ENCODE measurements around the gene KRT73.

Gene KRT73

DNA sequence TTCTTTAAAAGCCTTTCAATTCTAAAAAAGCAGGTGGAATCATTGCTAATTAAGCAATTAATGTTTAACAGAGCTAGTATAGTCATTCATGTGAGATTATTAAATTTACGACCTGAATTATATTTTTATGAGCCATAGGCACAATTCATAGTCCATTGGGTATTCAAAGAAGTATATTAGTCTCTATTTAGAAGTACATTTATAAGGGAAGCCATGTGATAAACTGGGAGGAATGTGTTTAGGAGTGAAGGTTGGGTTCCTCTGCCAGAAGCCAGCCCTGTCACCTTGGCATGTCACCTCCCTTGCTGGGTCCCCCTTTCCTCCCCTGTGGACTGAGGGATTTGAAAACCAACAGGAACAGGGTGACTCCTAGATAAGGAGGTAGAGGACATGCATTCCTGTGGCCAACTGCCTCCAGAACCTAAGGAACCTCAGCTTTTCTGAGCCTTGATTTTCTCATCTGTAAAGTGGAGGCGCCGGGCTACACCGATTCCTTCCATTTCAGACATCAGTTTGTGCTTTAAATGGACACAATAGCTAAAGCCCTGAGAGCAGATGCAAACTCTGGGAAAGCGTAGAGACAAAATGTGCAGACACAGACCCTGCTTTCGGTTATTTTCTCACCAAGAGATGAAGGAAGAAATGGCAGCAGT, 39.0 kb upstream of the KRT73 start:
- in situ Hi-C loops (cut with HindIII; ENCODE audit: low sequenced_read_pairs): no loop called here

DNA sequence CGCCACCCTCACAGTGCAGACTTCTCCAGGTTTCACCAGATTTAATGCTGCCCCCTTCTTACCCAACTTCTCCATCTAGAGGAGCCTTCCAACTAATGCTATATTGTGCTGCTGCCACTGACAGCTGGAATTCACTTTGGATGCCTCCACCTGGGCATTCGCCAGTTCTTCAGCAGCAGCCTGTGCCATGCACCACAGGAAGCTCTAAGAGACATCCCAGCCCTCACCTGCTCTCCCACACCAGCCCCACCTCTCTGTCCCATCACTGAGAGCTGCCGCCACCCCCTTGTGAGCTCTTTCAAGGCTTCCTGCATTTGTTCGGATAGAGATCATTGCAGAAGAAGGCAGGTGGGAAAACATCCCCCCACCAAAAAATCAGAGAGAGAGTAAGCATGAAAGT, 38.3 kb upstream of the KRT73 start:
- H3K4me3 ChIP-seq (ENCODE audit: low read depth, low read length): no peak overlapping the region
- DNase-seq (ENCODE audit: low read depth, low spot score): no peak
- in situ Hi-C loops (cut with HindIII; ENCODE audit: low sequenced_read_pairs): no loop called here
- no peak for TF ChIP-seq CTCF (IDR thresholded peaks at IDR 0.05; ENCODE audit: low read depth, low read length)

More for the DNA sequence above, 39.0 kb upstream of the KRT73 start:
- DNase-seq (ENCODE audit: low read depth, low spot score): no peak
- TF ChIP-seq CTCF (IDR thresholded peaks at IDR 0.05; ENCODE audit: low read depth, low read length): no peak
- H3K4me3 ChIP-seq (ENCODE audit: low read depth, low read length): no peak overlapping the region

- no peak for DNase-seq (ENCODE audit: low read depth, low spot score)
- in situ Hi-C loops (cut with HindIII; ENCODE audit: low sequenced_read_pairs): no loop called here
- TF ChIP-seq CTCF (IDR thresholded peaks at IDR 0.05; ENCODE audit: low read depth, low read length): no peak
- no peak overlapping the region for H3K4me3 ChIP-seq (ENCODE audit: low read depth, low read length)
Observed at GRCh38 chr12:52655720-52656124, 37.4 kb upstream of the KRT73 start.

DNA sequence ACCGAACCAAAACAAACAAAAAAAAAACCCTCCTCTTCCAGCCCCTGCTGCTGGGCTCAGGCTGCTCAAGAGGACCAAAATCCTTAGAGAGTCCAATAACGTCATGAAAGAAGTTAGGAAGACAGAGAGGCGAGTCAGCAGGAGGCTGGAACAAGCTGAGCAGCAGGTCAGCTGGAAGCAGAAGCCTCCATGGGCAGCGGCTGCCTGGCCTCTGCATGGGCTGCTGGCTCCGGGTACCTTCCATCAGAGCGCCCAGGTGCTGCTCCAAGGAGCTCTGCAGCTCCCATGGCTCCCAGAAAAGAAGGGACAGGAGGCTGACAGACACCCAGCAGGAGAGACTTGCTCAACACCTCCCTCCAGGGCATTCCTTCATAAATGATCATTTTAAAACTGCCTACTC, 36.9 kb upstream of the KRT73 start:
- H3K4me3 ChIP-seq (ENCODE audit: low read depth, low read length): no peak overlapping the region
- no peak for DNase-seq (ENCODE audit: low read depth, low spot score)
- no peak for TF ChIP-seq CTCF (IDR thresholded peaks at IDR 0.05; ENCODE audit: low read depth, low read length)
- in situ Hi-C loops (cut with HindIII; ENCODE audit: low sequenced_read_pairs): no loop called here

- no peak within 1 kb of the TSS for H3K4me3 ChIP-seq (ENCODE audit: low read depth, low read length)
- in situ Hi-C loops (cut with HindIII; ENCODE audit: low sequenced_read_pairs): no loop called here
- DNase-seq (ENCODE audit: low read depth, low spot score): no peak
- no peak for TF ChIP-seq CTCF (IDR thresholded peaks at IDR 0.05; ENCODE audit: low read depth, low read length)
Observed at GRCh38 chr12:52651726-52652261, 33.4 kb upstream of the KRT73 start, which contains the start of gene KRT2. KRT2 (minus strand) TSS chr12:52652211; CDS start chr12:52652142, 69 bp downstream.

DNA sequence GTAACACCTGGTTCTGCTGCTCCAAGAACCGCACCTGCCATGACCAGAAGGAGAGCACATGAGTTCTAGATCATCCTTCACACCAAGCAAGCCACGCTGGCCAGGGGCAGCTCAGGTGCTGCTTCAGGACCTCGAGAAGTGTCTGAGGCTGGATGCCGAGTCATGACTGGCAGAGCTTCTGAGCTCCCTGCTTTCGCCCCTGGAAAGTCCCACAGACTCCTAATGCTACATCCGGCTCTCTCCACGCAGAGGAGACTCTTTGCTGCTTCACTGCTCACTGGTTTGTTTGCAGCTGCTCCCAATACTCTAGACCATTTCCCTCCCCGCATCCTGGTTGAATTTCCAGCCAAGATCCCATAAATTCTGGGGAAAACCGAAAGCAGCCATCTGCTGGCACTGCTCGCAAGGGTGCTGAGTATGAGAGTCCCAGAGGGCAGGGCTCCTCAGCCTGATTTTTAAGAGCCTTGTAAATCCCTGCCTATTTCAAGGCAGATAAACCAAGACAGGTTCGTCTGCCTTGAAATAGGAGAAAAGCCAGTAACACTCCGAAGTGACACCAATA, 32.2 kb upstream of the KRT73 start:
- no peak for TF ChIP-seq CTCF (IDR thresholded peaks at IDR 0.05; ENCODE audit: low read depth, low read length)
- in situ Hi-C loops (cut with HindIII; ENCODE audit: low sequenced_read_pairs): no loop called here
- no peak for DNase-seq (ENCODE audit: low read depth, low spot score)
- H3K4me3 ChIP-seq (ENCODE audit: low read depth, low read length): no peak overlapping the region

Data from astrocyte of the spinal cord (primary cell).